Pancreas (tissue), 10 donors: ENCODE measurements around the gene PAFAH2. TPM values are rescaled to one million over a fixed set of nuclear protein-coding genes. Genes with fewer than 3 reads are reported as not detected.

Experiments used
- ATAC-seq, 4 donors: fragments of 200-7000 bp; cut with Tn5 transposase; one replicate each; pipeline versions ENCODE4 v1.8.0 to v1.9.1; 2020; ENCODE audit warnings: mild to moderate bottlenecking in 4 of 4, moderate library complexity in 4 of 4
- DNase-seq, 6 donors: peaks; one replicate each; pipeline ENCODE4 v3.0.0-alpha.2; 2020
- FAIRE-seq: peaks from 2 replicates; lab custom pipeline; 2012; peaks lifted over from hg19 to GRCh38; lab: Jason Lieb, UNC
- H3K27ac ChIP-seq, 4 donors: fragments of 200-600 bp; sonication (generic); 1 replicate in 3 of 4; 2 replicates in 1 of 4; pipeline versions ENCODE4 v1.5.0 to v1.8.0; 2020
- H3K27me3 ChIP-seq, 4 donors: fragments of 200-600 bp; one replicate each; pipeline ENCODE4 v1.8.0; 2021
- H3K36me3 ChIP-seq, 3 donors: fragments of 200-600 bp; sonication (generic) in 1 of 3; one replicate each; pipeline versions ENCODE4 v1.5.0 to v1.8.0; 2020 to 2021
- H3K4me1 ChIP-seq, 3 donors: fragments of 200-600 bp; one replicate each; pipeline ENCODE4 v1.8.0; 2021
- H3K4me3 ChIP-seq, 4 donors: fragments of 200-600 bp; sonication (generic) in 2 of 4; one replicate each; pipeline versions ENCODE4 v1.5.0 to v1.8.0; 2020 to 2021
- H3K9me3 ChIP-seq, 4 donors: fragments of 200-600 bp; one replicate each; pipeline ENCODE4 v1.8.0; 2021
- WGBS, 2 donors: extraction: QIAGEN DNeasy Blood & Tissue Kit; methylation state at CpG; one replicate each; pipeline ENCODE4 v1.1.7; 2013; 5-methylcytosine and 5-hydroxymethylcytosine counted together
- intact Hi-C, 3 donors: fragments of 100-400 bp; cut with DNase I; formaldehyde crosslinking; loops; one replicate each; pipeline versions ENCODE4 v1.11.1 to v1.14.2; 2022
- polyA plus RNA-seq, 2 donors: library from polyadenylated mRNA; stranded (reverse); fragments of 200-250 nt; gene quantifications; one replicate each; pipeline ENCODE4 v1.2.3, GENCODE V29; 2013
- total RNA-seq, 6 donors: library from RNA; stranded (reverse); fragmentation: NEBNext Ultra II Directional in 4 of 6; extraction: Animal tissue kit (Norgen Biotek cat#: 25700) in 4 of 6; gene quantifications; one replicate each; pipeline versions ENCODE4 v1.2.1 to v1.2.4, GENCODE V29; 2021 to 2023
- TF ChIP-seq, protein P1 (sequence below), 4 donors: fragments of 200-600 bp; sonication (generic) in 3 of 4; IDR thresholded peaks; one replicate each; pipeline versions ENCODE4 v1.5.0 to v1.8.0; 2021; ENCODE audit warnings: antibody characterized with exemption in 4 of 4
- donor health status: healthy with polysubstance abuse.
- donor health status: DM: no; HTN: no; CAD: no; lungs with moderate emphysema.
- donor health status: DM: no; HTN: no; CAD: no.
- donor health status: control.
- donor health status: control.
- donor health status: Bipolar disorder and iron deficiency.
- donor health status: DM: yes; HTN: yes; CAD: no.
- donor health status: DM: no; HTN: no; CAD: no.
- donor health status: DM: no; HTN: no; CAD: no.
- donor health status: DM: yes; HTN: yes; CAD: no.

Gene PAFAH2
- total and polyA plus RNA-seq, 8 donors = 11.0 to 20.9 (median 15.3) TPM

DNA sequence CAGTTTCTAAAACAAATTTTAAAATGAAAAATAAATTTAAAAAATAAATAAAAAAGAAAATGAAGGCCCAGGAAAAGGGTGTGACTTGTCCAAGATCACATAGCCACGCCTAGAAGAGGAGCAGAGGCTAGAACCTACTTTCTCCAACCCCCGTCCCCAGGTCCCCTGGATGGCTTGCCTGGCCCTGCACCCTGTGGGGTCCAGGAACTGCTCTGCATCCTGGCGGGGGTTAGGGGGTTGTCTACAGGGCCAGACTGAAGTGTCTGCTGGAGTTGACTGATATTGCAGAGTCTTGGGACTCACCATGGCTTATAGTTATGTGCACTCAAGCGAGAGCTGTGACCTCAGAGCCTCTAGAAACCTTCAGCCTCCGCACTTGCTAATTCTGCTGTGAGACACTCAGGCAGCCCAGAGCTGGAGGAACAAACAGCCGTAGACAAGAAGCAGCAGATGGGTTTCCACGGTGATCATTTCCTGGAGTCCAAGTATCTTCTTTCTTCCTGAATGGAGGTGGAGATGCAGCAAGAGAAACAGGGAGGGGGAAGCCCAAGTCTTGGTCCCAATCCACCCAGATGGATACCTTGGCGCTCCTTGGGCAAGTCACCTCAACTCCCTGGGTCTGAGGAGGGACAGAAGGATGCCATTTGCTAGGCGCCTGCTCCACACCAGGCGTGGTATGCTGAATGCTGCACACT lies 18.5 kb upstream of the PAFAH2 start:
- H3K4me1 ChIP-seq = no peaks in the 10 kb centered on the region
- TF ChIP-seq, protein P1, sequence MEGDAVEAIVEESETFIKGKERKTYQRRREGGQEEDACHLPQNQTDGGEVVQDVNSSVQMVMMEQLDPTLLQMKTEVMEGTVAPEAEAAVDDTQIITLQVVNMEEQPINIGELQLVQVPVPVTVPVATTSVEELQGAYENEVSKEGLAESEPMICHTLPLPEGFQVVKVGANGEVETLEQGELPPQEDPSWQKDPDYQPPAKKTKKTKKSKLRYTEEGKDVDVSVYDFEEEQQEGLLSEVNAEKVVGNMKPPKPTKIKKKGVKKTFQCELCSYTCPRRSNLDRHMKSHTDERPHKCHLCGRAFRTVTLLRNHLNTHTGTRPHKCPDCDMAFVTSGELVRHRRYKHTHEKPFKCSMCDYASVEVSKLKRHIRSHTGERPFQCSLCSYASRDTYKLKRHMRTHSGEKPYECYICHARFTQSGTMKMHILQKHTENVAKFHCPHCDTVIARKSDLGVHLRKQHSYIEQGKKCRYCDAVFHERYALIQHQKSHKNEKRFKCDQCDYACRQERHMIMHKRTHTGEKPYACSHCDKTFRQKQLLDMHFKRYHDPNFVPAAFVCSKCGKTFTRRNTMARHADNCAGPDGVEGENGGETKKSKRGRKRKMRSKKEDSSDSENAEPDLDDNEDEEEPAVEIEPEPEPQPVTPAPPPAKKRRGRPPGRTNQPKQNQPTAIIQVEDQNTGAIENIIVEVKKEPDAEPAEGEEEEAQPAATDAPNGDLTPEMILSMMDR (IDR thresholded peaks at IDR 0.05) = no peak
- intact Hi-C loops = no loop called here
- H3K27ac ChIP-seq = no peak overlapping the region
- FAIRE-seq (no peak), ATAC-seq (no peak), DNase-seq (no peak)
- H3K9me3 ChIP-seq = no peaks in the 10 kb centered on the region
- 84 to 88% methylated on average over 10 of the region's 10 CpGs for WGBS, 2 donors
- H3K36me3 ChIP-seq = no peaks in the 10 kb centered on the region
- no peaks in the 10 kb centered on the region for H3K27me3 ChIP-seq
- H3K4me3 ChIP-seq = no peak overlapping the region

DNA sequence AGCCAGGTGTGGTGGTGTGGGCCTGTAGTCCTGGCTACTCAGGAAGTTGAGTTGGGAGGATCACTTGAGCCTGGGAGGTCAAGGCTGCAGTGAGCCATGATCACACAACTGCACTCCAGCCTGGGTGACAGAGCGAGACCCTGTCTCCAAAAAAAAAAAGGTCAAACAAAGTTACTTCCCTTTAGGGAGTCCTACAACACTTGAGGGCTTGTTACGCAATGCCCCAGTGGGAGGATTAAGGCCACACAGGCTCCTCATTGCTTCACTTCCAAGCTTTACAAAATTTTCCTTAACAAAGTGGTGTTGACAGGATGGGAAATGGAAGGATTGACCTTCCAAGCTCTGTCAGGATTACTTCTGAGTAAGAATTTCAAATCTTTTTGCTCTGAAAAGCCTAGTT lies 17.5 kb upstream of the PAFAH2 start:
- intact Hi-C loops = no loop called here
- FAIRE-seq (no peak), DNase-seq (no peak)

DNA sequence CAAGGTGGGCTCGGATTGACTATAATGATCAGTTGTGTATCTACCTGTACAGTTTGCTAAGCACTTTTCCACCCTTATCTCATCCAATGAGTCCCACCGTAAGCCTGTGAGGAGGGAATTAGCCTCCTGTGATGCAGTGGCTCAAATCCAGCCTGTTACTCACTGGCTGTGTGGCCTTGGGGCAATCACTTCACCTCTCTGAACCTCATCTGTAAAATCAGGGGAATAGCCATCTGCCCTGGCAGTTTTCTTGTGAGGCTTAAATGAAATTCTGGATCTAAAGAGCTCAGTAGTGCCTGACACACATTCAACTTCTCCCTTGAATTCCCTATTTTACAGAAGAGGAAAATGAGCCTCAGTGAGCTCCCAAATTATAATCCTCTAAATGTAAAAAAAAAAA lies 16.3 kb upstream of the PAFAH2 start:
- Histone ChIP-seq H3K9me3 (no peaks in the 10 kb centered on the region), H3K27ac (no peak overlapping the region), H3K27me3 (no peaks in the 10 kb centered on the region), H3K4me1 (no peaks in the 10 kb centered on the region), H3K4me3 (no peak overlapping the region), H3K36me3 (no peaks in the 10 kb centered on the region)
- TF ChIP-seq, protein P1 (IDR thresholded peaks at IDR 0.05) = no peak
- DNase-seq (no peak), ATAC-seq (no peak), FAIRE-seq (no peak)
- WGBS, 2 donors = 85 to 92% methylated on average over 2 of the region's 2 CpGs
- intact Hi-C loops = no loop called here

More for the DNA sequence above, 17.5 kb upstream of the PAFAH2 start:
- no peaks in the 10 kb centered on the region for H3K4me1 ChIP-seq
- no peaks in the 10 kb centered on the region for H3K27me3 ChIP-seq
- 92 to 95% methylated on average over 2 of the region's 2 CpGs for WGBS, 2 donors
- TF ChIP-seq, protein P1 (IDR thresholded peaks at IDR 0.05) = no peak
- H3K4me3 ChIP-seq = no peak overlapping the region
- H3K9me3 ChIP-seq = no peaks in the 10 kb centered on the region
- peak in 3 of 4 donors; percentile 24 to 54 (median 44) for ATAC-seq
- no peak overlapping the region for H3K27ac ChIP-seq
- no peaks in the 10 kb centered on the region for H3K36me3 ChIP-seq

DNA sequence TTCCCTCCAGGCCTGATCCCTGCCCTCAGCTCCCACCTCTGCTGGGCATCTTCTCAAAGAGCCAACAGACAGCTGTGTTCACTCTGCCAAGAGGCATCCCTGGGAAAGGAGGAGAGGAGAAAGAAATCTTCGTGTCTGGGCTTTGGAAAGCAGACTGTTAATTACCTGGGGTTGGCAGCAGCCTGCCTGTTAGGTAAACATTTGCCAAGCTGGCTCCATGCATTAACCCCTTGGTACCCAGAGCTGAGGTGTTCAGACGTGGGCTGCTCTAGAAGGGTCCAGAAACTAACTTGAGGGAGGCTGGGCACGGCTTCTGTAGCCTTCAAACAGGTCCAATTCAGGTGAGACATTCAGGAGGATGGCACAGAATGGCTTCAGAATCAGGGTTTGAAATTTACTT lies 15.0 kb upstream of the PAFAH2 start:
- peak; percentile 63 to 81 (median 70) for ATAC-seq
- Histone ChIP-seq H3K4me3 (no peak overlapping the region), H3K27me3 (no peaks in the 10 kb centered on the region), H3K4me1 (no peaks in the 10 kb centered on the region), H3K27ac (no peak overlapping the region), H3K36me3 (no peaks in the 10 kb centered on the region), H3K9me3 (no peaks in the 10 kb centered on the region)
- intact Hi-C loops = no loop called here
- TF ChIP-seq, protein P1 (IDR thresholded peaks at IDR 0.05) = no peak
- WGBS, 2 donors = 28 to 33% methylated on average over 3 of the region's 3 CpGs
- peak in 1 of 6 donors; percentile 30 for DNase-seq
- FAIRE-seq = no peak

DNA sequence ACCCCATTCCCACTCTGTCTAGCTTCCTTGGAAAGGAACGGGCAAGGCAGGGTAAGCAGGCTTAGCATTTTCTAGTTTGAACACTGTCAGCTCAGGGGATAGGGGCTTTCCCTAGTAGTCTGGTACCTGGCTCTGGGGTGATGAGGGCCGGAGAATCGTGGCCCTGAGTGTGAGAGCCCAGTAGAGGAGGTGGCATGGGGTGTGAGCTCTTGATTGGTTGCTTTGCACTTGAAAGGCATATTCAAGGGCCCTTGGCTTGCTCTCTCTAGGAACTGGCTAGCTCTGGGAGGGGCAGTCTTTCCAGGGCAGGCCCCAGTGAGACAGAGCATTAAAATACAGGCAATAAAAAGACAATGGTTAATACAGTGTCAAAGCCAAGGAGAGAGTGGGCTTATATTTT lies 13.0 kb upstream of the PAFAH2 start:
- FAIRE-seq (no peak), ATAC-seq (no peak), DNase-seq (no peak)
- H3K4me1 ChIP-seq = no peaks in the 10 kb centered on the region
- 78 to 81% methylated on average over 3 of the region's 3 CpGs for WGBS, 2 donors
- no peak overlapping the region for H3K27ac ChIP-seq
- no peak overlapping the region for H3K4me3 ChIP-seq
- intact Hi-C loops = no loop called here
- H3K9me3 ChIP-seq = no peaks in the 10 kb centered on the region
- no peaks in the 10 kb centered on the region for H3K27me3 ChIP-seq
- no peaks in the 10 kb centered on the region for H3K36me3 ChIP-seq
- TF ChIP-seq, protein P1 (IDR thresholded peaks at IDR 0.05) = no peak
